Testis (tissue), 3 donors: Measurements from ENCODE around the gene NTM. TPM values are rescaled to one million over a fixed set of nuclear protein-coding genes. Genes with fewer than 3 reads are reported as not detected.

ENCODE experiments used
- DNase-seq: peaks from one replicate; pipeline ENCODE4 v3.0.0-alpha.2; 2019
- H3K27ac ChIP-seq, 2 donors: fragments of 200-600 bp; sonication (generic); one replicate each; pipeline ENCODE4 v1.5.1; 2019
- H3K27me3 ChIP-seq: fragments of 200-600 bp; sonication (generic); one replicate; pipeline ENCODE4 v1.5.1; 2019
- H3K36me3 ChIP-seq: fragments of 200-600 bp; sonication (generic); one replicate; pipeline ENCODE4 v1.5.1; 2017; ENCODE audit warnings: low read depth; ENCODE audit errors: missing control alignments
- H3K4me1 ChIP-seq: fragments of 200-600 bp; sonication (generic); one replicate; pipeline ENCODE4 v1.5.1; 2019
- H3K4me3 ChIP-seq, 2 donors: fragments of 200-600 bp; sonication (generic); one replicate each; pipeline ENCODE4 v1.5.1; 2017 to 2019
- H3K9me3 ChIP-seq: fragments of 200-600 bp; sonication (generic); one replicate; pipeline ENCODE4 v1.5.1; 2017
- POLR2A ChIP-seq: fragments of 450-650 bp; IDR thresholded peaks from one replicate; pipeline ENCODE4 v1.6.1; 2017; ENCODE audit warnings: antibody characterized with exemption, mild to moderate bottlenecking, moderate library complexity
- WGBS, 2 donors: methylation state at CpG; one replicate each; pipeline ENCODE4 v1.1.5; 2018; 5-methylcytosine and 5-hydroxymethylcytosine counted together
- intact Hi-C: fragments of 100-400 bp; cut with DNase I; formaldehyde crosslinking; loops from one replicate; pipeline ENCODE4 v1.15.1; 2023; ENCODE audit warnings: low total_unique reads
- polyA plus RNA-seq: library from polyadenylated mRNA; stranded (reverse); fragments of 350-450 nt; fragmentation: Illumina TruSeq; extraction: RNeasy Lipid Tissue Mini Kit (QIAGEN cat#74804); gene quantifications from one replicate; pipeline ENCODE4 v1.2.3, GENCODE V29; 2014; ENCODE audit warnings: low read depth, low replicate concordance; ENCODE audit not compliant: insufficient read depth
- total RNA-seq, 2 donors: library from RNA; depleted of rRNA; stranded (reverse); fragments of >200 nt; gene quantifications; one replicate each; pipeline ENCODE4 v1.2.3, GENCODE V29; 2016
- TF ChIP-seq, protein P1 (sequence below), 3 experiments: fragments of 450-650 bp in 2 of 3; fragments of 200-600 bp in 1 of 3; sonication (generic) in 1 of 3; IDR thresholded peaks; one replicate each; pipeline ENCODE4 v1.5.1; 2016 to 2019; ENCODE audit warnings: antibody characterized with exemption in 3 of 3, mild to moderate bottlenecking in 2 of 3, moderate library complexity in 1 of 3

NTM gene
- total and polyA plus RNA-seq, 3 donors from 2014 or later, result 1.7 to 4.5 (median 1.8) TPM

DNA sequence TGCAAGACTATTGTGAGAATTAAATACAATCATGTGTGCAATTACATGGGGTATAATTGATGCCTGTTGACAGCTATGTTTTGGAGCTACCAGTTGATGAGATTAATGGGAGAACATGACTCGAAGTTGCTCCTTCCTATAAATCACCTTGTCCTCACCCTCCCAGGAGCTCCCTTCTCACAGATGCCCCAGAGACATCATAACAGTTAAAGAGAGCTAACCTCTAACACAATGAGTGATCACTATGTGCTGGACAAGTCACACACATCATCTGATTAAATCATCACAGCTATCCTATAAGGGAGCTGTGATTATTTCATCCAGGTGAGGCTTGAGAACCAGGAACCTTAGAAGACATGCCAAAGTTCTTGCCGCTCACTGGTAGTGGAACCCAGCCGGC, 394.2 kb downstream of the NTM start:
- H3K27me3 ChIP-seq, result no peaks in the 10 kb centered on the region
- H3K36me3 ChIP-seq, result no peaks in the 10 kb centered on the region
- no peaks in the 10 kb centered on the region for H3K4me1 ChIP-seq
- WGBS, 2 donors, result 52 to 65% methylated on average over 3 of the region's 3 CpGs
- TF ChIP-seq POLR2A, result no peak
- TF ChIP-seq, protein P1, sequence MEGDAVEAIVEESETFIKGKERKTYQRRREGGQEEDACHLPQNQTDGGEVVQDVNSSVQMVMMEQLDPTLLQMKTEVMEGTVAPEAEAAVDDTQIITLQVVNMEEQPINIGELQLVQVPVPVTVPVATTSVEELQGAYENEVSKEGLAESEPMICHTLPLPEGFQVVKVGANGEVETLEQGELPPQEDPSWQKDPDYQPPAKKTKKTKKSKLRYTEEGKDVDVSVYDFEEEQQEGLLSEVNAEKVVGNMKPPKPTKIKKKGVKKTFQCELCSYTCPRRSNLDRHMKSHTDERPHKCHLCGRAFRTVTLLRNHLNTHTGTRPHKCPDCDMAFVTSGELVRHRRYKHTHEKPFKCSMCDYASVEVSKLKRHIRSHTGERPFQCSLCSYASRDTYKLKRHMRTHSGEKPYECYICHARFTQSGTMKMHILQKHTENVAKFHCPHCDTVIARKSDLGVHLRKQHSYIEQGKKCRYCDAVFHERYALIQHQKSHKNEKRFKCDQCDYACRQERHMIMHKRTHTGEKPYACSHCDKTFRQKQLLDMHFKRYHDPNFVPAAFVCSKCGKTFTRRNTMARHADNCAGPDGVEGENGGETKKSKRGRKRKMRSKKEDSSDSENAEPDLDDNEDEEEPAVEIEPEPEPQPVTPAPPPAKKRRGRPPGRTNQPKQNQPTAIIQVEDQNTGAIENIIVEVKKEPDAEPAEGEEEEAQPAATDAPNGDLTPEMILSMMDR (IDR thresholded peaks at IDR 0.05), result no peak
- H3K4me3 ChIP-seq, result no peak overlapping the region
- intact Hi-C loops, result no loop called here
- H3K9me3 ChIP-seq, result no peaks in the 10 kb centered on the region
- H3K27ac ChIP-seq, result no peak overlapping the region
- DNase-seq, result no peak

DNA sequence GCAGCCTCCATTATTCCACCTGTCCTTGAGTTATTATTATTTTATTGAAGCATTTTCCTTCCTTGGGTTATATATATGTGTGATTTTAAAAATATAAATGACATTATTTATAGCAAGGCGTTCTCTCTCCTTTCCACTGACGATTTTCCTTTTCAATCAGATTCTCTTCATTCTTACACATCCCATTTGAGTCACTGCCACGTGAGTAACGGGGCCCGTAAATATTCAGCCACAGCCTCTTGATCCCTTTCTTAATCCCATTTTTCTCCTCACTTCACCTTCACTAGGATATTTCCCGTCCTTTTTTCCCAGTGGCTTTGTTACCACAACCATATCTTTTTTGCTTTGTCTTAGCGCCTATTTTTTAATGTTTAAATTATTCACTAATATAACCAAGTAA, 396.2 kb downstream of the NTM start:
- Histone ChIP-seq H3K9me3 (no peaks in the 10 kb centered on the region), H3K27me3 (no peaks in the 10 kb centered on the region), H3K4me1 (no peaks in the 10 kb centered on the region), H3K27ac (no peak overlapping the region), H3K4me3 (no peak overlapping the region), H3K36me3 (no peaks in the 10 kb centered on the region)
- no peak for DNase-seq
- intact Hi-C loops, result no loop called here
- TF ChIP-seq, protein P1 (IDR thresholded peaks at IDR 0.05), result no peak
- no peak for TF ChIP-seq POLR2A
- 77 to 83% methylated on average over 7 of the region's 7 CpGs for WGBS, 2 donors

DNA sequence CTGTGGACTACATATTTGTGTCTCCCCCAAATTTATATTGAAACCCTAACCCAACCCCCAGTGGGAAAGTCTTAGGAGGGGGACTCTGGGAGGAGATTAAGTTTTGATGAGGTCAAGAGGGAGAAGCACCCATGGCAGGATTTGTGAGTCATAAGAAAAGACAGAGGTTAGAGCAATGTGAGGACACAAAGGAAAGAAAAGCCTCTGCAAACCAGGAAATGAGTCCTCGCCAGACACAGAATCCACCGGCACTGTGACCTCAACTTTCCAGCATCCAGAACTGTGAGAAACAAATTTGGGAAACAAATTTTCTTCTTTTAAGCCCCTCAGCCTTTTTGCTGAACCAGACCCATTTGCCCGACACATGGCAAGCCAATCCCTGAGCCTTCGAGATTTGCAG, 397.0 kb downstream of the NTM start:
- TF ChIP-seq, protein P1 (IDR thresholded peaks at IDR 0.05), result no peak
- no peak for TF ChIP-seq POLR2A
- intact Hi-C loops, result no loop called here
- no peaks in the 10 kb centered on the region for H3K36me3 ChIP-seq
- H3K4me3 ChIP-seq, result no peak overlapping the region
- WGBS, 2 donors, result 79 to 87% methylated on average over 4 of the region's 4 CpGs
- no peaks in the 10 kb centered on the region for H3K9me3 ChIP-seq
- no peak overlapping the region for H3K27ac ChIP-seq
- no peak for DNase-seq
- H3K27me3 ChIP-seq, result no peaks in the 10 kb centered on the region
- no peaks in the 10 kb centered on the region for H3K4me1 ChIP-seq

DNA sequence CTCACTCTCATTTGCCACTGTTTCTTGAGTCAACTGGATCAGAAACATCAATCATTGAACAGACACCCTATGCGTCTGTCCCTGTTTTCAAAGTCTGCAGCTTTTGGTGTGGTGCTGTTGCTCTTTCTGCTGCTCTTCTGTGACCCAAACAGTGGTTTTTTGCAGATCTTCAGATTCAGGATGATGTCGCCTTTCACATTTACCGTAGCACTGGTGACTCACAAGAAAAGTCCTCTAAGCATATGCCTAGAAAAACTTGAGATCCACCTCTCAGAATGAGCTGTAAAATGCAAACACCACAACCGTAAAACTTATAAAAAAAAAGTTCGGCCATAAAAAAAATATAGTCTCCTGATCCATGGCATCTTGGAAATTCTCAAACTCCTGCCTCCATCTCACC, 400.4 kb downstream of the NTM start:
- Histone ChIP-seq H3K27me3 (no peaks in the 10 kb centered on the region), H3K9me3 (no peaks in the 10 kb centered on the region), H3K27ac (no peak overlapping the region), H3K4me3 (no peak overlapping the region), H3K4me1 (no peaks in the 10 kb centered on the region), H3K36me3 (no peaks in the 10 kb centered on the region)
- 79 to 84% methylated on average over 5 of the region's 5 CpGs for WGBS, 2 donors
- DNase-seq, result no peak
- intact Hi-C loops, result no loop called here
- no peak for TF ChIP-seq POLR2A
- TF ChIP-seq, protein P1 (IDR thresholded peaks at IDR 0.05), result no peak

DNA sequence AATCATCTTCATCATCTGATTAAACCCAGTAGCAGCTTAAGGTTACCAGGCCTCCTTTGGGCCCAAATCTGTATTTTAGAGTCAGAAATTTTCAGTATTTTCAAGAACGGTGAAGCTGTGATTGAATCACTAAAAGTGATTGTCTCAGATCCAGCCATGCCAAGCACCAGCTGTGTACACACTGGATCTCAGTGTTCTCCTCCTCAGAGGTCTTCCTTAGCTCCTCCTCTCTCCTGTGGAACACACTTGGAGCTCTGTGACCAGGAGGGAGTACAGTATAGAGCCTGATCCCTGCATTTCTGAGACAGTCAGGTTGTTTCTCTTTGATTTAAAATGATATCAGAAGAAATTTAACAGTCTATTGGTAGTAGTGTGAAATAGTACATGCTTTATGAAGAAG, 401.1 kb downstream of the NTM start:
- WGBS, 2 donors, result 64 to 80% methylated on average over 1 of the region's 1 CpG
- intact Hi-C loops, result no loop called here
- Histone ChIP-seq H3K4me1 (no peaks in the 10 kb centered on the region), H3K36me3 (no peaks in the 10 kb centered on the region), H3K27ac (no peak overlapping the region), H3K27me3 (no peaks in the 10 kb centered on the region), H3K4me3 (no peak overlapping the region), H3K9me3 (no peaks in the 10 kb centered on the region)
- no peak for TF ChIP-seq POLR2A
- TF ChIP-seq, protein P1 (IDR thresholded peaks at IDR 0.05), result no peak
- DNase-seq, result no peak
